Stimulated activated CD8-positive, alpha-beta memory T cell treated with anti-CD3 and anti-CD28 coated beads, Interleukin-15, amount 100 ng/mL, for 1 hour (primary cell): Measurements from ENCODE around the gene NOS3.

Experiments
- DNase-seq: peaks from one replicate; pipeline ENCODE4 v3.0.0-alpha.2; 2020; ENCODE audit warnings: low read depth

The NOS3 gene

DNA sequence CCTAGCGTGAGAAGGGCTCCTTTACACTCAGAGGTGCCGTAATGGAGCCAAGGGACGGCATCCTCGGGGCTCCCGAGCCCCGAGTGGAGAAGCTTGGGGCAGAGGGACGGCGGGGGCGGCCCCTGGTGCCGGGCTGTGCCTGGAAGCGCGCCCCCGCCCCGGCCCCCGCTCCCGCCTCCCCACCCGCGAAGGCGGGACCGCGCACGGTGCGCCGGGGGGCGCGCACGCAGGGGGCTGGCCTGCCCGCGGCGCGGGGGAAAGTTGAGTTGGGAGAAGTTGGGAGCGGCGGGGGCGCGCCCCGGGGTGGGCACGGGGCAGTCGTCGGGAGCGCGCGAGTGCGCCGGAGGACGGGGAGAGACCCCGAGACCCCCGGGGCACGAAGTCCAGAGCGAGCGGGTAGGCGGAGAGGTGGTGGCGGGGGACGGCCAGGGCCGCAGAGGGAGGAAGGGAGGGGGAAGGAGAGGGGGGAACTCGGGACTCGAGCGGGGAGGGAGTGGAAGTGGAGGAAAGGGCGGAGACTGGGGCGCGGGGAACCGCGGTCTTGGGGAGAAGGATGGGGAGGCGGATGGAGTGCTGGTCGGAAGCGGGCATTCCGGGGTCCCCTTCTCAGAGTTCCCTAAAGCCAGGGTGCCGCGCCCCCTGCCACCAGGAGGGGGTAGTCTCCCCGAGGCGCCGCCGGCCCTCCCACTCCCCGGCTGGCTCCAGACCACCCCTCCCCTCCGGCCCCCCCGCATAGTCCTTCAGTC is 68.7 kb downstream of the NOS3 start, which contains the start of gene SLC4A2:
TSS of gene SLC4A2 (plus strand) at position 223 of the 746 bp plus-strand sequence. CDS start 2,399 bp downstream, outside the sequence.
- peak; percentile 46 for DNase-seq

DNA sequence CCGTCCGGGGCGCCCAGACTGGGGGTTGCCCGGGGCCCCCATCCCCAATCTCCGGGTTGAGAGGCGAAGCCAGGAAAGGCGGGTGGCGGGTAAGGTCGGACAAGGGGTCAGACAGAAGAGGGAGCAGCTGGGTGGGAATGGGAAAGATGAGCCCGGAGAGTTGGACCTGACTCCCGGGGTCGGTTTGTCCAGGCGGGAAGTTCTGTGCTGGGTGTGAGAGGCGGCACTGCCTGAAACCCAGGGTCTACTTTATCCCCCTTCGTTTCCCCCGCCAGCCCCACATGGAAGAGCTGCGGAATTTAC is 69.2 kb downstream of the NOS3 start:
- DNase-seq, result no peak

DNA sequence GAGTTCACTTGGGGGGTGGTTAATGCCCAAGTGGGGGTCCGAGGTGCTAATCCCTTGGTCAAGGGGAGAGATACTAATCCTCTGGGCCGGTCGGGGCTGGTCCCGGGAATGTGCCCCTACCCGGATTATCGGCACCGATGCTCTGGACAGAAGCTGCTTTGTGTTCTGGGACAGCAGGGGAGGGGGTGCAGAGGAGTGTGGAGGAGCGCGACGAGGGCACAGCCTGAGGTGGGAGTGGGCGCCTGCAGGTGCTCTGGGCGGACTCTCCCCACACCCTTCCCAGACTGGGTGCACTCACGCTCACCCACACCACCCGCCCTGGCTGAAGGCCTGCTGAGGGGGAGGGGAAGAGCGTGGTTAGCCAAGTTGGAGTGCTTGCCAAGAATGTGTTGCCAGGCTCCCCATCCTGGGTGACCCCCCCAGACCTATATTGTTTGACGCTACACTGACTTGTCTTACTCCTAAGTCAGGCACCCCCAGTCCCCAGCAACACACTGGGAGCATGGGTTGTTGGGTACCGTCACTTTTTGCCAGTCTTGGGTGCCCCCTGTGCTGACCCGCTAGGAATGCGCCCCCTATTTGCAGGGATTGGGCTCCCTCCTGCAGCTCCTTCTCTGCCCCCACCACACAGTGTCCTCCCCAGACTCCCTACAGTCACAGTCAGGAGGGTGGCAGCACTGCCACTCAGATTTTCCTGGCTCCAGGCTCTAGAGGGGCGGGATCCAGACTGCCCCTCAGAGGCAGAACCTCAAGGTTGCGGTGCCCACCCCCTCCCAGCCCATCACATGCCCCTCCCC is 69.8 kb downstream of the NOS3 start:
- no peak for DNase-seq

DNA sequence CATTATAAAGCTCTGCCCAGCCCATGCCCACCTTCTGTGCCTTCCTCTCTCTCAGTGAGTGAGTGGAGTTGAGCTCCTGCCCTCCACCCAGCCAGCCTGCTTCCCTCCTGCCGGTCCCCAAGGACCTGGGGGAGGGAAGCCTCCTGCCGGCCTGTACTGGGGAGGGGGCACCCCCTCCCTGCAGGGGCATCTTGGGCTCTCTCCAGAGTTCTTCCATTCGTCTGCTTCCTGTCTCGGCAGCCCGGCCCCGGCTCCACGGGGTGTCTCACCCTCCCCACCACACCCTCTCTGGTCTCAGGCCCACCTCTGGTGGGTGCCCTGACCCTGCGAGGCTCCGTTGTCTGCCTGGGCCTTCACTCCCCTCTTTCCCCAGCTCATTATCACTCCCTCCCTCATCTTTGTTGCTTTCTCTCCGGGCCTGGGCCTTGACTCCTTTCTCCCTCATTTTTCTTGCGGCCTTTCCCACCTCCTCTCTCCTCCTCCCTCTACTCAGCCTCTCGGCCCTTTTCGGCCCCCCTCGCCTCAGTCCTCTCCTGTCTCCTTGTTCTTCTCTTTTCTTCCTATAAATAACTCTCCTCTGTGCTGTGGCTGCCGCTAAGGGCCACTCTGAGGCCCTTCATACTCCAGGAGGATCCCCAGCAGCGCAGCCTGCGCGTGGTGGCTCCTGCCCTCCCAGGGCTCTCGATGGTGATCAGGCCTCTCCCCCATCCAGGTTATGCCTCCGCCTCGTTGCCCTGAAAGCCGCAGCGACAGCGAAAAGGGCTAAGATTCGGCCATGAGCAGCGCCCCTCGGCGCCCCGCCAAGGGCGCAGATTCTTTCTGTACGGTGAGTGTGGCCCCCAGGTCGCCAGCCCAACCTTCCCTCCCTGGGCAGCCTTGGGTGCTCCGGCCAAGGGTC is 70.6 kb downstream of the NOS3 start:
- DNase-seq, result no peak

DNA sequence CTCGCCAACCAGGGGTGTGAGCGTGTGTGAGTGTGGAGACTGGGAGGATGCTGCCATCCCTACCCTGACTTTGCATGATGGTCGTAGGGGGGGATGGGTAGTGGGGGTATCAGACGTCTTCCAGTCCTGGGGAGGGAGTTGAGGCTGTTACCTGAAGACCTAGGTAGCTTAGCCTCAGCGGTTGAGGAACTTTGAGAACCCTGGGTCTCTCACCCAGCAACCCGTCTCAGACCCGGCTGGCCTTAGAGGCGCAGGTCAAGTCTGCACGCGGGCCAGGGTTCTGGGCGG is 71.2 kb downstream of the NOS3 start:
- no peak for DNase-seq

DNA sequence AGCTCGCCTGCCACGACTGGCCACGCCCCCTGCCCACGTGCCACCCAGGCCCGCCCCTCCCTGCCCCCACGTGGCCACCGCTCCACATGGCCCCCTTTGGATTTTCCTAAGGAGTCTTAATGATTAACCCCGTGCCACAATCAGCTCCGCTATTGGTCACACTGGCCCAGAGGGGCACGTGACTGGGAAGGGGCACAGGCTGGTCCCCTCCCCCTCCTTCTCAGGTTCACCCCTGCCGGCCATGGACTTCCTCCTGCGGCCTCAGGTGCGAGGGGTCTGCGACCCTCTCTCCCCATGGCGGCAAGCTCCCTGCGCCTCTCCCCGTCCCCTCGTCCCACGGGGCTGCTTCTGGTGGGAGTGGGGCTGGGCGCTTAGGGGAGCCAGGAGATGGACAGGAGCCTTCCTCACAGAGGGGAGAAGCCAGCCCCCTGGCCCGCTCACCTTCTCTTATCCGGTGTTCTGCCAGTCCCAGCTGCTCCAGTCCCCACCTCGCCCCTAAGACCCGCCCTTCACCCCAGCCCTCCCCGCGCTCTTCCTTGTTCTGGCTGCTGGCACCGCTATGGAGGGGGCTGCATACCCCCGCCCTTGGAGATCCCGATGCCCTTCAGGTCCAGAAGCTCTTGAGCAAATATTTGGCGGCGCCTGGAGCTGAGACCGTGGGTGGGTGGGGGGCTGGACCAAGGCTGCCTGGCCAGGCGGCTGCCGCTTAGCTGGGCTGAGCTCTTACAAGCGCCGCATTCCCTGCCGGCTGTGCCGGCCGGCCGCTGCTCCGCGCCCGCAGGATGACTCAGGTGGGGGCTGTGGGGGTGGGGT is 71.8 kb downstream of the NOS3 start:
- no peak for DNase-seq

DNA sequence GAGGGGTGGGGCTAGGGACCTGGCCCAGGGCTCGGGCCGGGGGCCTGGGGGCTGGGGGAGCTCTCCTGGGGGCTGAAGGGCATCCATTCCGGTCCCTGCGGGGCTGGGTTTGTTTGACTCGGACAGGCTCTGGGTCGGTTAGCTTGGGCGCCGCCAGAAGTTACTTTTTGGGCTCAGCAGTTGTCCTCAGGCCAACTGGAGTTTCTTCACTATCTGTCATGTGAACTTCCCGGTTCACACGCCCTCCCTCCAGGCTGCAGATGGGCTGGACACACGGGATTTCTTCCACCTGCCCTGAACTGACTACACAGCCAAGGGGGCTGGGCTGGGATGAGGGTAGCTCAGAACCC is 72.4 kb downstream of the NOS3 start:
- no peak for DNase-seq
